Stimulated activated naive CD8-positive, alpha-beta T cell treated with anti-CD3 and anti-CD28 coated beads, Interleukin-15, Interleukin-2, amounts not matched to agents 100 ng/mL and 50 ng/mL, for 24 hours (primary cell): ENCODE measurements around the gene HABP4.

ENCODE experiments used
- H3K27ac Mint-ChIP-seq: one replicate; pipeline ENCODE4 v1.8.0; 2021; ENCODE audit warnings: mild to moderate bottlenecking, mixed read lengths
- H3K27me3 Mint-ChIP-seq: one replicate; pipeline ENCODE4 v1.8.0; 2021; ENCODE audit warnings: mixed read lengths
- H3K36me3 Mint-ChIP-seq: one replicate; pipeline ENCODE4 v1.8.0; 2021; ENCODE audit warnings: low read depth, mixed read lengths
- H3K4me1 Mint-ChIP-seq: one replicate; pipeline ENCODE4 v1.8.0; 2021; ENCODE audit warnings: low read depth, mixed read lengths
- H3K4me3 Mint-ChIP-seq: one replicate; pipeline ENCODE4 v1.8.0; 2021; ENCODE audit warnings: mild to moderate bottlenecking, mixed read lengths
- H3K9me3 Mint-ChIP-seq: one replicate; pipeline ENCODE4 v1.8.0; 2021; ENCODE audit warnings: mixed read lengths

The HABP4 gene

DNA sequence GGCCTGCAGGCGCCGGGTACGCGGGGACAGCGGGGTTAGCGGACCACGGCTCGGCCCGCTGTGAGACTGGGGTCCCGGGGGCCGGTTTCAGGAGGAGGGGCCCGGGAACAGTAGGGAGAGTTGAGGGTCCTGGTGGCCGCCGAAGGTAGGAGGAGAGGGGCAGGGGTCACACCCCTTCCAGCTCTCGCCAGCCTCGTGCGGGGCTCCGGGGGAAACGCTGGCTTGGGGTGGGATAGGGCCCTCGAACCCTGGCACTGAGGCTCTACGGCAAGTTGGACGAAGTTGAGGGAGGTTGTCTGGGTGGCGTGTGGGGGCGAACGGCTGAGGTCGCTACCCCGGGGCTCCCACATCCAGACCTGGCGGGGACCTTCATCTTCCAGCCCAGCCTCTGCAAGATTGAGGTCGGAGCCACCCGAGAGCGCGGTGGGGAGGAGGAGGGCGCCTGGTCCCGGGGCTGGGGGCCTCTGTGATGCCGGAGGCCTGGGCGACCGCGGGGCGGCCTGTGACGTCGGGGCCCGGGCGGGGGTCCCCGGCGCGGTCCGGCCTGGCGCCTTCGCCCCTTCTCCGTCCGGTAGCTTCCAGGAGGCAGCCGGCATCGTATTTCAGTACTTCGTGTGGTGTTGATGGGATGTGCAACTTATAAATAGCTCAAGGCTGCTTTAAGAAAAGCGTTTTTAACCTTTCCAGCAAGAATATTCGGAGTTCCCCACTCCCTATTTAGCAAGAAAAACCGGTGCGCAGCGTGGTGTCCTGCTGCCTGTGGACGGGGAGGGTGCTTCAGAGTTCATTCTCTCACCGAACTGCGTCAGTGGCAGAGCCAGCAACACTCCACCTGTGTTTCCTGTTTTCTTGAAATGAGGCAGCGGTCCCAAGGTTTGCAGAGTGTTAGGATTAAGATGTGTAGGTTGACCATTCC lies 902 bp downstream of the HABP4 start:
- H3K27ac Mint-ChIP-seq: peak overlapping the region; percentile 79
- H3K27me3 Mint-ChIP-seq: peaks cover 11% of the 10 kb centered on the region
- no peaks in the 10 kb centered on the region for H3K36me3 Mint-ChIP-seq
- no peaks in the 10 kb centered on the region for H3K9me3 Mint-ChIP-seq
- peaks cover 30% of the 10 kb centered on the region for H3K4me1 Mint-ChIP-seq
- peak overlapping the region; percentile 89 for H3K4me3 Mint-ChIP-seq

DNA sequence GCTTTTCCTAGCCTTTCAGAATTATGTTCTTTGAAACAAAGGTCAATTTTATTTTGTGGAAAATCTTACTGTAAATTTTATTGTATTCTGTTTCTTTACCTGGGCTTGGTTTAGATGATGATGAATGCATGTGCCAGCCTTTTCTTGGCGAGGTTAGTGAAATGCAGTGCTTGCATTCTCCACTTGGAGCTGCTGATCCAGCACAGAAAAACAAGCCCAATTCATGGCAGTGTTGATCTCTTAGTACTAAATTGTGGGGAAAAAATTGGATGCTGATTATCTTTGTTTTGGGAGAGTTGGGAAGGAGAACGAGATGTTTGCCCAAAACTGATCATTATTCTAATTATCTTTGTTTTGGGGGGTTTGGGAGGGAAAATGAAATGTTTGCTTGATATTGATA lies 3.7 kb downstream of the HABP4 start:
- Mint-ChIP-seq H3K27ac (no peak overlapping the region), H3K36me3 (peaks cover 4% of the 10 kb centered on the region), H3K27me3 (peaks cover 8% of the 10 kb centered on the region), H3K4me3 (no peak overlapping the region), H3K9me3 (no peaks in the 10 kb centered on the region), H3K4me1 (peaks cover 28% of the 10 kb centered on the region)

DNA sequence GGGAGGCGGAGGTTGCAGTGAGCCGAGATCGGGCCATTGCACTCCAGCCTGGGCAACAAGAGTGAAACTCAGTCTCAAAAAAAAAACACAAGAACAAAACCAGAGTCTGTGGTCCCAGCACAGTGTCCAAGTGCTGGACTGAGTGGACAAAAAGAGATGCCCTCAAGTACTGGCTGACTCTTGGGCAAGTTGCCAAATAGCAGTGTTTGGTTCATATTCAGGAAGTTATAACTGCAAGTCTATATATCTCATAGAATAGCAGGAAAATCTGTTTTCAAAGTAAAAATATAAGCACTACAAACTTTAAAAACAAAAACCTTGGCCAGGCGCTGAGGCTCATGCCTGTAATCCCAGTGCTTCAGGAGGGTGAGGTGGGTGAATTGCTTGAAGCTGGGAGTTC lies 7.3 kb downstream of the HABP4 start:
- Mint-ChIP-seq H3K9me3 (no peaks in the 10 kb centered on the region), H3K27ac (no peak overlapping the region), H3K4me3 (no peak overlapping the region), H3K27me3 (no peaks in the 10 kb centered on the region), H3K36me3 (peaks cover 4% of the 10 kb centered on the region), H3K4me1 (peaks cover 12% of the 10 kb centered on the region)

DNA sequence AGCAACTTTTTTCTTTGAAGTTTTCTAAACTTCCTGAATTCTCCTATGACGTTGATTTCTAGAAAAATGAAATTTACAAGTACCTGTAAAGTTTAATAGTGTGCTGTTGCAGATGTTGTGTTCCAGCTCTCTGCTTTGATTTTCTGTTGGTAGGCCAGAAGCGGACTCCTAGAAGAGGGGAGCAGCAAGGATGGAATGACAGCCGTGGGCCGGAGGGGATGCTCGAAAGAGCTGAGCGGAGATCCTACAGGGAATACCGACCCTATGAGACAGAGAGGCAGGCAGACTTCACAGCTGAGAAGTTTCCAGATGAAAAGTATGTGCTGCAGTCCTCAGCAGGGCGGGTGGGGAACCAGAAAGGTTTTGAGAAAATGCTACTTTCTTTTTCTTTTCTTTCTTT lies 8.3 kb downstream of the HABP4 start:
- H3K4me1 Mint-ChIP-seq: peaks cover 6% of the 10 kb centered on the region
- no peaks in the 10 kb centered on the region for H3K27me3 Mint-ChIP-seq
- no peak overlapping the region for H3K4me3 Mint-ChIP-seq
- no peak overlapping the region for H3K27ac Mint-ChIP-seq
- H3K9me3 Mint-ChIP-seq: no peaks in the 10 kb centered on the region
- peaks cover 4% of the 10 kb centered on the region for H3K36me3 Mint-ChIP-seq

DNA sequence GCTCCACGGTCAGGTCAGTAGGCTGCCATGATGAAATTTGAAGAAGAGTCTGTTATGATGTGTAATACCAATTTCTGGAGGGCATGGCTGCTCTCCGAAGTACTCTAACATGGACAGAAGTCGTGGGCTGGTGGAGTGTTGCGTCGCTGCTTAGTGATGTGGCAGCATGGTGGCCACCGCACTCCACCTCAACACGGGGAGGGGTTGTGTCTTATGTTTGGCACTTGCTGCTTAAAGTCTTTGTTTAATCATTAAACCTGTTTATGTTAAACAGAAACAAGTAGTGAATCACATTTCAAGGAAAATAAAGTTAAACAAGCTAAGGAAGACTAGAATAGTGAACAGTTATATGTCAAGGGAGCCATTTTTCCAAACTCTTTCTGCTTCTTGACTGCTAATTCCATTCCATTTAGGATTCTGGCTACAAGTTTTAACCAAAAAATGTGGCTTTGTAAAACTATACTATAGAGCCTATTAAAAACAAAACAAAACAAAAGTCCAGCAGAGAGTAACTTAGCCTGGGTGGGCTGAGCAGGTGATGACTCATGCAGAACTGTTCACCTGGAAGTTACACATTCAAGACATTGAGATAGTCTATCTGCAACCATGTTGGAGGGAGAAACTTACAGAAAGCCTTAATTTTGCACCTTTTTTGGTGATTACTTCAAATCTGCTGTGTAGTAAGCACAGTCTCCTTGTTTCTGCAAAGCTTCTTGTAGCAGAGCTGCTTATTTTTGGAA lies 9.5 kb downstream of the HABP4 start:
- Mint-ChIP-seq H3K27ac (no peak overlapping the region), H3K4me1 (no peaks in the 10 kb centered on the region), H3K4me3 (no peak overlapping the region), H3K27me3 (no peaks in the 10 kb centered on the region), H3K9me3 (no peaks in the 10 kb centered on the region), H3K36me3 (peaks cover 4% of the 10 kb centered on the region)

DNA sequence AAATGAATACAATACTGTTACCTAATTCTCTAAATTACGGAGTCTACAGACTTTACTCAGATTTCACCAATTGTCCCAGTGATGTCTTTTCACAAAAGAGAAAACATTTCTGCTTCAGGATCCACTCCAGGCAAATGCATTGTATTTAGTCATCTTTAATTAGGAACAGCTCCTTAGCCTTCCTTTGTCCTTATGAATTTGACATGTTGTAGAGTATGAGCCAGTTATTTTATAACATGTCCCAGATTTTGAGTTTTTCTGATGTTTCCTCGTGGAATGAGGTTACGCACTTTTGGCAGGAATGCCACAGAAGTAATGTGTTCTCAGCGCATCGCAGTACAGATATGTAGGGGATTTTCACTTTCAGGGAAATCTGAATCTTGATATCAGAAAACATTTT lies 10.5 kb downstream of the HABP4 start:
- Mint-ChIP-seq H3K27ac (no peak overlapping the region), H3K9me3 (no peaks in the 10 kb centered on the region), H3K36me3 (peaks cover 8% of the 10 kb centered on the region), H3K27me3 (no peaks in the 10 kb centered on the region), H3K4me1 (no peaks in the 10 kb centered on the region), H3K4me3 (no peak overlapping the region)

DNA sequence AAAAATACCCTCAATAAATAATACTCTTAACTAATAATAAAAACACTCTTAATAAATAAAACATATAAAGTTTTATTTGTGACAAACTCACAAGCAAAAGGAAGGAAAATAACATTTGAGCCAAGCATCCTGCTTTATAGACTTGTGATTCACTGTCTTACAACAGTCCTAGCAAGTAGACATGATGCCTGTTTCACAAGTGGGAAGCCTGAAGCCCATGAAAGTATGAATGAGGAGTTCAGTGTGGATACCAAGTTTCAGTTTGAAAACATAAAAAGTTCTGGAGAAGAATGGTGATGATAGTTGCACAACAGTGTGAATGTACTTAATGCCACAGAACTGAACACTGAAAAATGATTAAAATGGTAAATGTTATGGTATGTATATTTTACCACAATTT lies 10.9 kb downstream of the HABP4 start:
- Mint-ChIP-seq H3K27me3 (no peaks in the 10 kb centered on the region), H3K4me3 (no peak overlapping the region), H3K9me3 (no peaks in the 10 kb centered on the region), H3K27ac (no peak overlapping the region), H3K4me1 (no peaks in the 10 kb centered on the region), H3K36me3 (peaks cover 13% of the 10 kb centered on the region)

DNA sequence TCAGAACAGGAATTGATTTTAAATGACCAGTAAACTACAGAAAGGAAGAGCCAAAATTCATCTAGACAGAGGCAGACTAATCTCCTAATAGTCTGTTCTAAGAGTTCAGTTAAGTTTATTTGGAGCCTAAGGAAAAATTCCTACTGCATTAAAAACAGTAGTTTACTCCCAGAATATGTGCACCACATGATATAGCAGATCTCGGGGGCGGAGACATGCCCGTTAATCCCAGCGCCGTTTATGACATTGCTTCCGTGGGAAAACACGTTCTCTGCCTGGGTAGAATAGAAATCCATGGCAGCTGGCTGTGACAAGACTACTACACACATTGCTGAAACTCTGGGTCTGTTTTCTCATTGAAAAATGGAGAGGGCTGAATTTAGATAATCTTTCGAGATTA lies 11.4 kb downstream of the HABP4 start:
- Mint-ChIP-seq H3K4me1 (no peaks in the 10 kb centered on the region), H3K9me3 (no peaks in the 10 kb centered on the region), H3K27ac (no peak overlapping the region), H3K27me3 (no peaks in the 10 kb centered on the region), H3K36me3 (peaks cover 14% of the 10 kb centered on the region), H3K4me3 (no peak overlapping the region)

DNA sequence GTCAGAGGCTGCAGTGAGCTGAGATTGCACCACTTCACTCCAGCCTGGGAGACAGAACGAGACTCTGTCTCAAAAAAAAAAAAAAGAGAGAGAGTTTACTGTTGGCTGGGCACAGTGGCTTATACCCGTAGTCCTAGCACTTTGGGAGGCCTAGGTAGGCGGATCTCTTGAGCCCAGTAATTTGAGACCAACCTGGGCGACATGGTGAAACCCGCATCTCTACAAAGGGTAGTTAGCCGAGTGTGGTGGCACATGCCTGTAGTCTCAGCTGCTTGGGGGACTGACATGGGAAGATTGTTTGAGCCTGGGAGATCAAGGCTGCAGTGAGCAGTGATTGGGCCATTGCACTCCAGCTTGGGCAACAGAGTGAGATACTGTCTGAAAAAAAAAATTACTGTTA lies 12.6 kb downstream of the HABP4 start:
- H3K9me3 Mint-ChIP-seq: no peaks in the 10 kb centered on the region
- no peaks in the 10 kb centered on the region for H3K27me3 Mint-ChIP-seq
- H3K4me1 Mint-ChIP-seq: no peaks in the 10 kb centered on the region
- peaks cover 17% of the 10 kb centered on the region for H3K36me3 Mint-ChIP-seq
- no peak overlapping the region for H3K4me3 Mint-ChIP-seq
- H3K27ac Mint-ChIP-seq: no peak overlapping the region

DNA sequence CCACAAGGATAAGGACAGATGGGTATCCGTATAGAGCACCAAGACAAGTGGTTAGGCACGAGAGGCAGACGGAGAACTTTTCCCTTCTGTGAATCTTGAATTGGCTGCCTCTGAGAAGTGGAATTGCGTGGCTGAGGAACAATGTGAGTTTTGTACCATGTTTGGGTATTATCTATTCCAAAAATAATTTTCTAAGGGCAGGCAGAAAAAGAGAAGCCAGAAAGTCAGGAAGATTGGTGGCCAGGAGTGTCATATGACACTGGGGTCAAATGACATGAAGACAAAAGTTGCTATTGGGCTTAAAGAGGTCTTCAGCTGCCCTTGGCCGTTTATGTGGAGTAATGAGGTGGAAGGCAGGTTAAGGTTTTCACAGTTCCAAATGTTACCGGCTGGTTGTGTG lies 14.5 kb downstream of the HABP4 start:
- Mint-ChIP-seq H3K4me1 (no peaks in the 10 kb centered on the region), H3K9me3 (no peaks in the 10 kb centered on the region), H3K36me3 (peaks cover 17% of the 10 kb centered on the region), H3K4me3 (no peak overlapping the region), H3K27ac (no peak overlapping the region), H3K27me3 (no peaks in the 10 kb centered on the region)

DNA sequence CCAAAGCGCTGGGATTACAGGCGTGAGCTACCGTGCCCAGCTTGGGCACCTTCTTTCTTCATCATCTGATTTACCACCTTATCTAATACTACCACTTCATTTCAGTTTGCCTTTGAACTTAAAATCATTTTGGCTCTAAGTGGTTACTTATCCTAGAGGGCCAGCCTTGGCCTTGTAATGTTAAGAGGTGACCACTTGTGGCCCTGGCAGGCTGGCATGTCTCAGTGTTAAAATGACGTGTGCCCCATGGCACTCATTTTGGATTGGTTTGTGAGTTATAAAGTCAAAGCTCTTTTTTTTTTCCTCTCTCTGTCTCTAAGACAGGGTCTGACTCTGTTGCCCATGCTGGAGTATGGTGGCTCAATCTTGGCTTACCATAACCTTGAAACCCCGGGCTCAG lies 17.8 kb downstream of the HABP4 start:
- Mint-ChIP-seq H3K27me3 (no peaks in the 10 kb centered on the region), H3K36me3 (peaks cover 26% of the 10 kb centered on the region), H3K4me3 (no peak overlapping the region), H3K9me3 (no peaks in the 10 kb centered on the region), H3K4me1 (no peaks in the 10 kb centered on the region), H3K27ac (no peak overlapping the region)

DNA sequence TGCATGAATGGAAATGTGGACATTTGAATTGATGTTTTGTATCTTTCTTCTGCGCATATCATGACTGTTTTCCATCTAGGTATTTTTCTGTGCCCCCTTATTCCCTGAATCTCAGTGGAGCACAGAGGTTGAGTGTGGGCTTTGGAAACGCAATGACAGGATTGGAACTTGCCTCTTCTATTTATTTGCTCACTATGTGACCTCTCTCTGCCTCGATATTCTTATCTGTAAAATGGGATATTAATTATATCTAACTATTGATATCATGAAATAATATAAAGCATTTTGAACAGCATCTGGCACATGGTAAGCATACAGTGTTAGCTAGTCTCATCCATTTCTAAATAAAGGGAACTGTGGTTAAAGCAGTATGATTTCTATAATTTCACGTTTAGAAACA lies 26.0 kb downstream of the HABP4 start:
- Mint-ChIP-seq H3K4me3 (no peak overlapping the region), H3K4me1 (peaks cover 13% of the 10 kb centered on the region), H3K27me3 (no peaks in the 10 kb centered on the region), H3K9me3 (no peaks in the 10 kb centered on the region), H3K27ac (no peak overlapping the region), H3K36me3 (peaks cover 19% of the 10 kb centered on the region)

DNA sequence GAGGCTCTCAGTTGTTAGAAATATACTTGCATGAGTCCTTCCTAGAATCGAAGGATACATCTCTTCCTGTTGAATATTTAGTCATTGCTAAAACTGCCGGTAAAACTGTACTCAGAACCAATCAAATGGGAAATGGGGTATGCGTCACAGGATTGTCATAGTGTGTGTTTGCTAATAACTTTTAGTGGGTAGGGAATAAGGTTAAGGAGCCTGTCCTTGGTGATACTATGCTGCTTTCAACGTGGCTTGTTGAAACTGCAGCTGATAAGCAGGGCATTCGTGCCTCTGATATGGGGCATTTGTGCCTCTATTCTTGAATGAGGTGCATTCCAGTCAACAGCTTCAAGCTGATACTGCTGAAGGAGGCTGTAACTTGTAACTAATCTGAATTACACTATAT lies 26.6 kb downstream of the HABP4 start:
- Mint-ChIP-seq H3K4me3 (no peak overlapping the region), H3K27ac (peak overlapping the region; percentile 3), H3K27me3 (no peaks in the 10 kb centered on the region), H3K4me1 (peaks cover 13% of the 10 kb centered on the region), H3K9me3 (no peaks in the 10 kb centered on the region), H3K36me3 (peaks cover 14% of the 10 kb centered on the region)

DNA sequence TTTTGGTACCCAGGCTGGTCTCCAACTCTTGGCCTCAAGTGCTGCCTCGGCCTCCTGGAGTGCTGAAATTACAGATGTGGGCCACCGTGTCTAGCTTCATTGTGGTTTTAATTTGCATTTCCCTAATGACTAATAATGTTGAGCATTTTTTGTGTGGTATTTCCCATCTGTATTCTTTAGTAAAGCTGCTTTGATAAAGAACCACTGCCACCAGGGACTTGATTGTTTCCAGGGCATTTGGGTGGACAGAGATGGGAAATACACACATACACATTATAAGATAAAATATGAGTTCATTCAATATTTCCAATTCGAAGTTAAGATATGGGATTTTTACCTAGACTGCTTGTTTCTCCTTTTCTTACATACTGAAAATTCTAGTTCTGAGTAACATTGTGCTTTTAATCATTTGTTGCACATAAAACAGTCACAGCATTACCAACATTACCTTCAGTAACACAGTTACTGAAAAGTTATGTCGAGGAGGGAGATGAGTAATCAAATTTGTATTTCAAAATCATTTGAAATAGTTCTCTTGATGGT lies 28.9 kb downstream of the HABP4 start:
- H3K27me3 Mint-ChIP-seq: no peaks in the 10 kb centered on the region
- H3K4me1 Mint-ChIP-seq: peaks cover 18% of the 10 kb centered on the region
- H3K4me3 Mint-ChIP-seq: no peak overlapping the region
- H3K36me3 Mint-ChIP-seq: peaks cover 32% of the 10 kb centered on the region
- no peaks in the 10 kb centered on the region for H3K9me3 Mint-ChIP-seq
- peak overlapping the region; percentile 68 for H3K27ac Mint-ChIP-seq

DNA sequence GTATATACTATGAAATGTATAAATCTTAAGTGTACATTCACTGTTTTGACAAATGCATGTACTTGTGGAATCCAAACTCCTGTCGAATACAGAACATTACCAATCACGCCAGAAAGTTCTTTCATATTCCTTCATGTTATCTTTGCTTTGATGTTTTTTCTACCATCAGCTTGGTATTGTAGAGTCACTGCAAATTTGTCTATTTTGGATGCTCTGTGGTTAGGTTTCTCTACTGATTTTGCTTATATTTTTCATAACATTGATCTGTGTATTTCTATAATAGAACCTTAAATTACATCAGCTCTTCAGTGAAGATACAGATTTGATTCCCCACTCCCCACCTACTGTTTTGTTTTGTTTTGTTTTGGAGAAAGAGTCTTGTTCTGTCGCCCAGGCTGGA lies 30.8 kb downstream of the HABP4 start:
- H3K4me1 Mint-ChIP-seq: peaks cover 29% of the 10 kb centered on the region
- H3K9me3 Mint-ChIP-seq: no peaks in the 10 kb centered on the region
- H3K4me3 Mint-ChIP-seq: no peak overlapping the region
- H3K36me3 Mint-ChIP-seq: peaks cover 29% of the 10 kb centered on the region
- H3K27ac Mint-ChIP-seq: no peak overlapping the region
- no peaks in the 10 kb centered on the region for H3K27me3 Mint-ChIP-seq
